IPS-NIHi11 (cell line): ENCODE measurements around the gene EFNA2.
A peak's percentile ranks its signal among the peaks of the same experiment; 100 is the strongest.

ENCODE experiments used
- DNase-seq: peaks from one replicate; pipeline ENCODE4 v3.0.0; 2012; ENCODE audit warnings: mixed read lengths, low spot score

Gene EFNA2

GRCh38 chr19:1272423-1273262 lies 13.0 kb upstream of the EFNA2 start:
- DNase-seq, result no peak

- no peak for DNase-seq
These were observed 12.2 kb upstream of the EFNA2 start for GRCh38 chr19:1273263-1274041.

- DNase-seq, result no peak
These were observed 11.4 kb upstream of the EFNA2 start for GRCh38 chr19:1274081-1274851.

- no peak for DNase-seq
These were observed 10.8 kb upstream of the EFNA2 start for GRCh38 chr19:1274852-1275259.

- DNase-seq, result peak; percentile 91
These were observed 10.3 kb upstream of the EFNA2 start, which contains the start of gene FAM174C for GRCh38 chr19:1275260-1275975. TSS of gene FAM174C (plus strand) at chr19:1275530. CDS start at chr19:1275550, 20 bp downstream.

DNA sequence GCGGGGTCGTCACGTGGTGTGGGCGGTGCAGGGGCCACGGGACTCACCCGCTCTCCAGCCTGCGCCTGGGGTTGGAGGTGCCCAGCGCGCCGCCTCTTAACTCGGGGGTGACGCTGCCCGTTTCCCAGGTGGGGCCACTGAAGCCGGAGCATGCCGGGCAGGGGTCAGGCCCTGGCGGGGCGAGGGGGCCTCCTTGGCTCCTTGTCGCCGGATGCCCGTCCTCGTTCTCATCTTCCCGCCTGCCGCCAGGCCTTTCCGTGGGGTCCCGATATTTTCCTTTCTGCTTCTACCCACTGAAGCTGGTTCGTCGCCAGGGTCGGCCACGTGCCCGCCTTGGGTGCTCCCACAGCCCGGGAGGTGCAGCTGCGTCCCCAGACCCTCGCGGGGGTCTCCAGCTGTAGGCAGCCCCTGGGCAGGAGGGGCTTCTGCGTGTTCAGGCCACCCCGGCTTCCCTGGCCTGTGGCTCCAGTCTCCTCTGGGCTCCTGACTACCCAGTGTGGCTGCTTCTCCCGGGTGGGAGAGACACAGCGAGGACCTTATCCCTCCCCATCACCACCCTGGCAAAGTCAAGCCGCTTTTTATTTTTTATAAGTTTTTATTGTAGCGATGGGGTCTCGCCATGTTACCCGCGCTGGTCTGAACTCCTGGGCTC lies 9.6 kb upstream of the EFNA2 start:
- no peak for DNase-seq

DNA sequence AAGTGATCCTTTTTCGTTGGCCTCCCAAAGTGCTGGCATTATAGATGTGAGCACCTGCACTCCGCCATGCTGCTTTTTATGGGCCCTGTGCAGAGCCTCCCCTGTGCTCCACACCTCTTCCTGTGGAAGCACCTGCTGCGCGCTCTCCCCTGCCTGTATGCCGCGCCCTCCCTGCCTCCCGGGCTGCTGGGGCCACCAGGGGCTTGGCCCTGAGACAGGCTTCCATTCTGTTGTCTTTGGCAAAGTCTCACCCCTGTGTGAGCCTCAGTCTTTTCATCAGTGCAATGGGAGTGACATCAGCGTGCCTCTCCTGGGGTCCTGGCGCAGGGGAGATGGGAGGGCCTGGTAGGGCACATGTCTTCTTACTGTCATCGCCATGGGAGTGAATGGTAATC lies 9.0 kb upstream of the EFNA2 start:
- no peak for DNase-seq

DNA sequence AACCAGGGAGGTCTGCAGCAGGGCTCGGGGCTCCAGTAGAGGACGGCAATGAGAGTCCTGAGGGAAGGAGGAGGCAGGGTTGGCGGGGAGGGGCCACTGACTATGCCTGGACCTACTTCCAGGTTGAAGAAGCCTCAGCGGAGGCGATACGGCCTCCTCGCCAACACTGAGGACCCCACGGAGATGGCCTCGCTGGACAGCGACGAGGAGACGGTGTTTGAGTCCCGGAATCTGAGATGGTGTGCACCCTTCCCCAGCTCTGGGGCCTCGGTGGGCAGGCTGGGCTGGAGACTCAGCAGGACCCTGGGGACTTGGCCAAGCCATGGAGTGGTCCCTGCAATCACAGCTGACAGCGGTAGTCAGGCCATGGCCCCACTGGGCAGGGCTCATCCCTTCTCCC lies 8.6 kb upstream of the EFNA2 start:
- DNase-seq, result no peak

- no peak for DNase-seq
These were observed 7.6 kb upstream of the EFNA2 start for GRCh38 chr19:1278074-1278473.

GRCh38 chr19:1278713-1279660 lies 6.7 kb upstream of the EFNA2 start:
- no peak for DNase-seq

DNA sequence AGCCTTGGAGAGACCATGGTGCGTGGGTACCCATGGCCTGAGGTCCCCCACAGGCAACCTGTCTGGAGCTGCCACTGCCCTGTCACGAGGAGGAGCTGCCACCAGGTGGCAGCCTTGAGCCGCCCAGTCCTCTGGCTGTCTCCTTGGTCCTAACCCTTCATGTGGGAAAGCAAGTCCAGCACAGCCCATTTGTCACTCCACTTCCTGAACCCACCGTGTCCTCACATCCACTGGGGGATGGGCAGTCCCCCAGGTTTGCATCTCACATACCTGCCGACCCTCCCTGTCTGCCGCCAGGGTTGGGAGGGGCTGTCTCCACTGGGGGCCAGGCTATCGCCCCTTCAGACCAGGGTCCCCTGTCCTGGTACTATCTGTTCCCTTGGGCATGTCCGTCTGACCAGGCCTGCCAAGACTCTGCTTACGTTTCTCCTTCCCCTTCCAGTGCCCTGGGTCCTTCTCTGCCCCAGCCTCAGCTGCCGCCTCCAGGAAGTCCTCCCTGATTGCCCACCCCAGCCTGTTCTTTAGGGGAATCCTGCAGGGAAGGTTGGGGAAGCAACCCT lies 5.8 kb upstream of the EFNA2 start:
- peak; percentile 83 for DNase-seq

- DNase-seq, result no peak
These were observed 4.8 kb upstream of the EFNA2 start for GRCh38 chr19:1280636-1281568.

- DNase-seq, result no peak
These were observed 3.9 kb upstream of the EFNA2 start for GRCh38 chr19:1281569-1282287.

GRCh38 chr19:1282588-1283206 lies 3.0 kb upstream of the EFNA2 start:
- DNase-seq, result no peak

DNA sequence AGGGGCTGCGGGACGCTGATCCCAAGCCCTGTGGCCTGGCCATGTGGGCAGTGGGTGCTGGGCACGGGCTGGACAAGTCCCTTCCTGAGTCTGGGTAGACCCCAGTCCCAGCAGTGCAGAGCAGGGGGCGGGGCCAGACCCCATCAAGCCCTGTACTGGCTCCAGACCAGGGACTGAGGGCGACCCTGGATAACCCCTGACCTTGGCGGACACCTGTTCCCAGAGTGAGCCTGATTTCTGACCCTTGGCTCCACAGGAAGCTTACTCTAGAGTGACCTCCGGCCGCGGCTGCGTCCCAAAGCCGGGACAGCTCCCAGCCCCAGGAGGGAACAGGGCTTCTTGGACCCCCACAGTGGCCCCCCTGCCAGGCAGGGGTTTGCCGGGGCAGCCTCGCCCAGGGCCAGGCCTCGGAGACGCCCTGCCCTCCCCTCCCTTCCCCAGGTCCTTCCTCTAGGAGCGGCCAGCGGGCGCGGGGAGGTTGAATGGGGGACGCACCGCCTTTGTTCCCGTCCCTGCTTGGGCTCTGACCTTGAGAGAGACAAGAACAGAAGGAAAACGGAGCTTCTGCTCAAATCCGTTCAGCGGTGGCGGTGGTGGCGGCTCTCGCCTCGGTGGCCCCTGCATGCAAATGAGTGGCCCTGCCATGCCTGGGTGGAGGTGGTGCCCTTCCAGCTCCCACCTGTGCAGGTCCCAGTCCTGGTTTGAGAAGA lies 2.3 kb upstream of the EFNA2 start:
- no peak for DNase-seq

DNA sequence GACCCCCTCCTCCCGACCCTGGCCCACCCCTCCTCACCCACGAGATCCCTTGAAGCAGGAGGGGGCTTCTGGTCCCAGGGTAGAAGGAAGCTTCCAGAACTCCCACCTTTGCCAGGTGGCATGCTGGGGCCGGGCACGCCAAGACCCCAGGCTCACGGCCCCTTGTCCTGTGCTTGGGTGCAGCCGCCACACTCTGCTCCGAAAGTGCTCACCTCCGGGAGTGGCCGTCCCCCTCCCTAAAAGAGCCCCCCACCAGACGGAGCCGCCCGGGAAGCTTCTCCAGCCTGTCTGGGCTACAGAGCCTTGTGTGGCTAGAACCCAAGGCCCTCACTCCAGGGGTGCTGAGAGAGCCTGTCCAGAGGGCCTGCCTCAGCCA lies 1.8 kb upstream of the EFNA2 start:
- DNase-seq, result no peak
